ENCODE data around the gene RBM12. TPM values are rescaled to one million over a fixed set of nuclear protein-coding genes. Genes with fewer than 3 reads are reported as not detected.

RBM12 gene
- total RNA-seq, 1 donor = 62.6 TPM

GRCh38 chr20:35600993-35601973 is 63.4 kb downstream of the RBM12 start:
- H4K20me1 ChIP-seq (ENCODE audit: insufficient read depth, low read length) = no peaks in the 10 kb centered on the region
- peak overlapping the region; percentile 81 for H3K4me2 ChIP-seq (ENCODE audit: insufficient read depth, low read length)
- H3K36me3 ChIP-seq (ENCODE audit: insufficient read depth, low read length) = no peaks in the 10 kb centered on the region
- H3K27me3 ChIP-seq (ENCODE audit: insufficient read depth, low read length) = peaks cover 25% of the 10 kb centered on the region
- DNase-seq (ENCODE audit: insufficient read length, low spot score, missing footprints) = peak; percentile 96
- peak overlapping the region; percentile 62 for H2AFZ ChIP-seq (ENCODE audit: low read length)
- H3K4me1 ChIP-seq (ENCODE audit: insufficient read depth, low read length) = peaks cover 7% of the 10 kb centered on the region
- H3K27ac ChIP-seq (ENCODE audit: low read depth, low read length) = no peak overlapping the region
- no peaks in the 10 kb centered on the region for H3K9me3 ChIP-seq (ENCODE audit: low read depth, low read length)
- H3K79me2 ChIP-seq (ENCODE audit: insufficient read depth, low read length) = no peaks in the 10 kb centered on the region
- peak overlapping the region; percentile 55 for H3K4me3 ChIP-seq (ENCODE audit: insufficient read depth, low read length)
- TF ChIP-seq CTCF (IDR thresholded peaks at IDR 0.05; ENCODE audit: extremely low read depth, low read depth, low read length) = peak; percentile 22

- Histone ChIP-seq H3K9me3 (ENCODE audit: low read depth, low read length) (no peaks in the 10 kb centered on the region), H3K79me2 (ENCODE audit: insufficient read depth, low read length) (no peaks in the 10 kb centered on the region), H3K36me3 (ENCODE audit: insufficient read depth, low read length) (no peaks in the 10 kb centered on the region), H2AFZ (ENCODE audit: low read length) (no peak overlapping the region), H3K4me1 (ENCODE audit: insufficient read depth, low read length) (peaks cover 7% of the 10 kb centered on the region), H4K20me1 (ENCODE audit: insufficient read depth, low read length) (no peaks in the 10 kb centered on the region), H3K4me3 (ENCODE audit: insufficient read depth, low read length) (peak overlapping the region; percentile 55), H3K27ac (ENCODE audit: low read depth, low read length) (no peak overlapping the region), H3K4me2 (ENCODE audit: insufficient read depth, low read length) (peak overlapping the region; percentile 81), H3K27me3 (ENCODE audit: insufficient read depth, low read length) (peaks cover 25% of the 10 kb centered on the region)
- DNase-seq (ENCODE audit: insufficient read length, low spot score, missing footprints) = no peak
- TF ChIP-seq CTCF (IDR thresholded peaks at IDR 0.05; ENCODE audit: extremely low read depth, low read depth, low read length) = no peak
Measured at GRCh38 chr20:35600176-35600992, 64.3 kb downstream of the RBM12 start.

GRCh38 chr20:35599776-35600120 is 65.0 kb downstream of the RBM12 start:
- Histone ChIP-seq H3K36me3 (ENCODE audit: insufficient read depth, low read length) (no peaks in the 10 kb centered on the region), H3K27me3 (ENCODE audit: insufficient read depth, low read length) (peaks cover 25% of the 10 kb centered on the region), H3K27ac (ENCODE audit: low read depth, low read length) (no peak overlapping the region), H4K20me1 (ENCODE audit: insufficient read depth, low read length) (no peaks in the 10 kb centered on the region), H3K4me2 (ENCODE audit: insufficient read depth, low read length) (no peak overlapping the region), H3K4me1 (ENCODE audit: insufficient read depth, low read length) (peaks cover 7% of the 10 kb centered on the region), H3K9me3 (ENCODE audit: low read depth, low read length) (no peaks in the 10 kb centered on the region), H2AFZ (ENCODE audit: low read length) (no peak overlapping the region), H3K4me3 (ENCODE audit: insufficient read depth, low read length) (no peak overlapping the region), H3K79me2 (ENCODE audit: insufficient read depth, low read length) (no peaks in the 10 kb centered on the region)
- no peak for DNase-seq (ENCODE audit: insufficient read length, low spot score, missing footprints)
- no peak for TF ChIP-seq CTCF (IDR thresholded peaks at IDR 0.05; ENCODE audit: extremely low read depth, low read depth, low read length)

Small RNAs within 50 kb of the gene (small RNA-seq; reads per million reads assigned to genes)
- gene RNU6-759P = not detected

Other genes starting within 250 kb of the RBM12 start
- 37.6 and 48.9 TPM in 2 replicates for gene GDF5, start 226.7 kb downstream of the RBM12 start, total RNA-seq
- 23.3 and 23.5 TPM in 2 replicates for gene CEP250, start 209.3 kb downstream of the RBM12 start, total RNA-seq
- not detected in 2 replicates for gene C20orf173, start 135.2 kb downstream of the RBM12 start, total RNA-seq
- 475 and 538 TPM in 2 replicates for gene ERGIC3, start 122.8 kb downstream of the RBM12 start, total RNA-seq
- gene SPAG4, start 49.1 kb downstream of the RBM12 start, total RNA-seq = 3.2 and 4.0 TPM in 2 replicates
- 165 and 166 TPM in 2 replicates for gene CPNE1, start within 50 bp of the RBM12 start, total RNA-seq
- 21.7 and 29.5 TPM in 2 replicates for gene NFS1, start 34.5 kb upstream of the RBM12 start, total RNA-seq
- 108 and 124 TPM in 2 replicates for gene ROMO1, start 34.5 kb upstream of the RBM12 start, total RNA-seq
- 274 and 300 TPM in 2 replicates for gene RBM39, start 77.4 kb upstream of the RBM12 start, total RNA-seq
- 34.8 and 39.1 TPM in 2 replicates for gene PHF20, start 107.1 kb upstream of the RBM12 start, total RNA-seq